Activated CD8-positive, alpha-beta memory T cell treated with anti-CD3 and anti-CD28 coated beads for 48 hours (primary cell): Measurements from ENCODE around the gene TPPP.

Source experiments
- DNase-seq, 3 experiments: peaks; one replicate each; pipeline ENCODE4 v3.0.0-alpha.2; 2020; ENCODE audit warnings: low read depth in 2 of 3, low spot score in 2 of 3

Gene TPPP

GRCh38 chr5:610011-610743 is 83.0 kb downstream of the TPPP start:
- no peak for DNase-seq
